ENCODE results near the gene PPT1.

DNA sequence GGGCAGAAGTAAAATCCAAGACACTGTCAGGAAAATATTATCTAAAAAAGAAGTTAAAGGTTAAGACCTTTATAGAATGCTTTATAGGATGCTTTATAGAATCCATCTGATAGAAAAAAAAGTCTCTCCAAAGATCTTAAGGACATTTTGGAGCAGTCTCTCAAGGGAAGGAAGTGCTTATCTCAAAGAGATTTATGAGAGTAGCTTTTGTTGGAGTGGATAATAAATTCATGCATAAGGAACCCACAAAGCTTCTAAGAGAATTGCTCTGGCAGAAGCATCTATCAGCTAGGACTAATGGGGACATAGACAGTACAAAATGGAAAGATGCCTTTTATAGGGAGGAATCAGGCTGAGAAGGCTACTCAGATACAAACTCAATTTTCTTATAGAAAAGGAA lies 69.4 kb downstream of the PPT1 start:
- TF ChIP-seq, protein P1, sequence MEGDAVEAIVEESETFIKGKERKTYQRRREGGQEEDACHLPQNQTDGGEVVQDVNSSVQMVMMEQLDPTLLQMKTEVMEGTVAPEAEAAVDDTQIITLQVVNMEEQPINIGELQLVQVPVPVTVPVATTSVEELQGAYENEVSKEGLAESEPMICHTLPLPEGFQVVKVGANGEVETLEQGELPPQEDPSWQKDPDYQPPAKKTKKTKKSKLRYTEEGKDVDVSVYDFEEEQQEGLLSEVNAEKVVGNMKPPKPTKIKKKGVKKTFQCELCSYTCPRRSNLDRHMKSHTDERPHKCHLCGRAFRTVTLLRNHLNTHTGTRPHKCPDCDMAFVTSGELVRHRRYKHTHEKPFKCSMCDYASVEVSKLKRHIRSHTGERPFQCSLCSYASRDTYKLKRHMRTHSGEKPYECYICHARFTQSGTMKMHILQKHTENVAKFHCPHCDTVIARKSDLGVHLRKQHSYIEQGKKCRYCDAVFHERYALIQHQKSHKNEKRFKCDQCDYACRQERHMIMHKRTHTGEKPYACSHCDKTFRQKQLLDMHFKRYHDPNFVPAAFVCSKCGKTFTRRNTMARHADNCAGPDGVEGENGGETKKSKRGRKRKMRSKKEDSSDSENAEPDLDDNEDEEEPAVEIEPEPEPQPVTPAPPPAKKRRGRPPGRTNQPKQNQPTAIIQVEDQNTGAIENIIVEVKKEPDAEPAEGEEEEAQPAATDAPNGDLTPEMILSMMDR (conservative IDR thresholded peaks at IDR 0.05; ENCODE audit: low read depth, low read length), result no peak
- TF ChIP-seq RAD21 (IDR thresholded peaks at IDR 0.05; ENCODE audit: low read length) (no peak), CEBPB (IDR thresholded peaks at IDR 0.05; ENCODE audit: low read depth, low read length) (no peak)
